Measurements from ENCODE around the gene ZNF785.

The ZNF785 gene

GRCh38 chr16:30623536-30624283 lies 38.2 kb upstream of the ZNF785 start:
- TF ChIP-seq POLR2AphosphoS5 (IDR thresholded peaks at IDR 0.05; ENCODE audit: low read depth, low read length) (no peak), SIN3A (IDR thresholded peaks at IDR 0.05; ENCODE audit: borderline replicate concordance, insufficient read depth, low read length) (no peak), FOXP2 (optimal IDR thresholded peaks at IDR 0.05; ENCODE audit: borderline replicate concordance, extremely low read depth, extremely low read length, insufficient read depth) (no peak), REST (IDR thresholded peaks at IDR 0.05; ENCODE audit: insufficient read depth in 1 of 2, low read depth in 2 of 2, low read length in 2 of 2) (no peak), TAF1 (IDR thresholded peaks at IDR 0.05; ENCODE audit: borderline replicate concordance, insufficient read depth, low read length) (no peak)

- no peak for TF ChIP-seq TAF1 (IDR thresholded peaks at IDR 0.05; ENCODE audit: borderline replicate concordance, insufficient read depth, low read length)
- no peak for TF ChIP-seq SIN3A (IDR thresholded peaks at IDR 0.05; ENCODE audit: borderline replicate concordance, insufficient read depth, low read length)
- TF ChIP-seq POLR2AphosphoS5 (IDR thresholded peaks at IDR 0.05; ENCODE audit: low read depth, low read length), result no peak
- no peak for TF ChIP-seq REST (IDR thresholded peaks at IDR 0.05; ENCODE audit: insufficient read depth in 1 of 2, low read depth in 2 of 2, low read length in 2 of 2)
- no peak for TF ChIP-seq FOXP2 (optimal IDR thresholded peaks at IDR 0.05; ENCODE audit: borderline replicate concordance, extremely low read depth, extremely low read length, insufficient read depth)
Observed at GRCh38 chr16:30622455-30623032, 37.0 kb upstream of the ZNF785 start.

GRCh38 chr16:30621765-30622164 lies 36.3 kb upstream of the ZNF785 start:
- TF ChIP-seq REST (IDR thresholded peaks at IDR 0.05; ENCODE audit: insufficient read depth in 1 of 2, low read depth in 2 of 2, low read length in 2 of 2) (no peak), FOXP2 (optimal IDR thresholded peaks at IDR 0.05; ENCODE audit: borderline replicate concordance, extremely low read depth, extremely low read length, insufficient read depth) (no peak), SIN3A (IDR thresholded peaks at IDR 0.05; ENCODE audit: borderline replicate concordance, insufficient read depth, low read length) (no peak), TAF1 (IDR thresholded peaks at IDR 0.05; ENCODE audit: borderline replicate concordance, insufficient read depth, low read length) (no peak), POLR2AphosphoS5 (IDR thresholded peaks at IDR 0.05; ENCODE audit: low read depth, low read length) (no peak)

- TF ChIP-seq REST (IDR thresholded peaks at IDR 0.05; ENCODE audit: insufficient read depth in 1 of 2, low read depth in 2 of 2, low read length in 2 of 2), result no peak
- TF ChIP-seq FOXP2 (optimal IDR thresholded peaks at IDR 0.05; ENCODE audit: borderline replicate concordance, extremely low read depth, extremely low read length, insufficient read depth), result no peak
- no peak for TF ChIP-seq POLR2AphosphoS5 (IDR thresholded peaks at IDR 0.05; ENCODE audit: low read depth, low read length)
- TF ChIP-seq TAF1 (IDR thresholded peaks at IDR 0.05; ENCODE audit: borderline replicate concordance, insufficient read depth, low read length), result no peak
- TF ChIP-seq SIN3A (IDR thresholded peaks at IDR 0.05; ENCODE audit: borderline replicate concordance, insufficient read depth, low read length), result no peak
Observed at GRCh38 chr16:30620169-30620568, 34.7 kb upstream of the ZNF785 start.

Data from PFSK-1 (cell line).